SK-MEL-5 (cell line): ENCODE measurements around the gene STH. TPM values are rescaled to one million over a fixed set of nuclear protein-coding genes. Genes with fewer than 3 reads are reported as not detected.

Experiments used
- DNase-seq: peaks from one replicate; pipeline ENCODE4 v3.0.0-alpha.2; 2016; ENCODE audit warnings: low read depth, low spot score
- in situ Hi-C: cut with HindIII; loops from 2 replicates; pipeline ENCODE4 v1.10.0; 2016; ENCODE audit warnings: low sequenced_read_pairs, high pct_unique_total_duplicates, low pct_unique_long_range_greater_than_20kb
- total RNA-seq: library from RNA; depleted of rRNA; stranded (reverse); fragments of >200 nt; shearing (Covaris generic); gene quantifications from 2 replicates; pipeline ENCODE4 v1.2.3, GENCODE V29; 2014

The STH gene
- total RNA-seq, 1 experiment from 2014 or later: not detected

GRCh38 chr17:45977976-45978626 lies 20.9 kb upstream of the STH start:
- DNase-seq: no peak
- in situ Hi-C loops: no loop called here

DNA sequence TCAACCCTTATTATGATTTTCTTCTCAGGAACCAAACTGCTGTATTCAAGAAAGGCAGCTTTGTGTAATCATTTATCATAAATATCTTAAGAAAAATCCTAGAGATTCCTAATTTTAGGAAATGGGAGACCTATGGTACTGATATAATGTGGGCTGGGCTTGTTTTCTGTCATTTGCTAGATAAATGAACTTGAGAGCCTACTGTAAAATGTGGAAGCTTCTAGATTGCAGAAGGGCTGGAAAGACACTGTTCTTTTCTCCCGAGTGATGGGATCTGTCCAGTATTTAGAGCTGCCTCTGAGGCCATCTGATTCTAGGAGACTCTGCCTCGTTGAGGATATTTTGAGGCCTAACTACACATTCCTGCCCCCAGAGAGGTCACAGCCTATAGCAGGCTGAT lies 19.9 kb upstream of the STH start:
- no peak for DNase-seq
- in situ Hi-C loops: no loop called here

- in situ Hi-C loops: no loop called here
Observed at GRCh38 chr17:45980855-45981254, 18.2 kb upstream of the STH start.

GRCh38 chr17:45981306-45981705 lies 17.7 kb upstream of the STH start:
- in situ Hi-C loops: no loop called here
- no peak for DNase-seq

More at GRCh38 chr17:45980855-45981254, 18.2 kb upstream of the STH start:
- DNase-seq: no peak

DNA sequence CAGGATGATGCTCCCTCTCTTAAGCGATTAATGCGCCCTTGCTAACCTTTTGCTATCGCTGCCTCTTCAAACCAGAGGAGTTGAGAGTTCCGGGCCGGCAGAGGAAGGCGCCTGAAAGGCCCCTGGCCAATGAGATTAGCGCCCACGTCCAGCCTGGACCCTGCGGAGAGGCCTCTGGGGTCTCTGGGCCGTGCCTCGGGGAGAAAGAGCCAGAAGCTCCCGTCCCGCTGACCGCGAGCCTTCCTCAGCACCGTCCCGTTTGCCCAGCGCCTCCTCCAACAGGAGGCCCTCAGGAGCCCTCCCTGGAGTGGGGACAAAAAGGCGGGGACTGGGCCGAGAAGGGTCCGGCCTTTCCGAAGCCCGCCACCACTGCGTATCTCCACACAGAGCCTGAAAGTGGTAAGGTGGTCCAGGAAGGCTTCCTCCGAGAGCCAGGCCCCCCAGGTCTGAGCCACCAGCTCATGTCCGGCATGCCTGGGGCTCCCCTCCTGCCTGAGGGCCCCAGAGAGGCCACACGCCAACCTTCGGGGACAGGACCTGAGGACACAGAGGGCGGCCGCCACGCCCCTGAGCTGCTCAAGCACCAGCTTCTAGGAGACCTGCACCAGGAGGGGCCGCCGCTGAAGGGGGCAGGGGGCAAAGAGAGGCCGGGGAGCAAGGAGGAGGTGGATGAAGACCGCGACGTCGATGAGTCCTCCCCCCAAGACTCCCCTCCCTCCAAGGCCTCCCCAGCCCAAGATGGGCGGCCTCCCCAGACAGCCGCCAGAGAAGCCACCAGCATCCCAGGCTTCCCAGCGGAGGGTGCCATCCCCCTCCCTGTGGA lies 16.0 kb upstream of the STH start:
- in situ Hi-C loops: no loop called here
- DNase-seq: no peak

- in situ Hi-C loops: no loop called here
- no peak for DNase-seq
Observed at GRCh38 chr17:45983614-45984310, 15.3 kb upstream of the STH start.

- in situ Hi-C loops: no loop called here
- DNase-seq: no peak
Observed at GRCh38 chr17:45984368-45984767, 14.7 kb upstream of the STH start.

DNA sequence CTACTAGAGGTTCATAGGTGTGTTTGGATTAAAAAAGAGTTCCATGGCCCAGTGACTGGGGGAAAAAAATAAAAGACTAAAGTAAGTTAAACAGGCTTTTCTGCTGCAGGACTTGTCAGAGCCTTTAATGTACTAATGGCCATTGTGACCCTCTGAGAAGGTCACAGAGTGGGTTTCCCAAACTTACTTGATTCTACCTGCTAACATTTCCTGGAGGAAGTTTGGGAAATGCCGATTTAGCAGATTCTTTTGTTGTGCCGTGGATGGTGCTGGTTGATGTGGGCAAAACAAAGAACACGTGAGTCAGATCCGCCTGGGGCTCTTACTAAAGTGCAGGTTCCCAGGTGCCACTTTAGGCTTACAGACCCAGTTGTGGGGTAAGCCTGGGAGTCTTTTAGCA lies 13.6 kb upstream of the STH start:
- in situ Hi-C loops: no loop called here
- DNase-seq: no peak

DNA sequence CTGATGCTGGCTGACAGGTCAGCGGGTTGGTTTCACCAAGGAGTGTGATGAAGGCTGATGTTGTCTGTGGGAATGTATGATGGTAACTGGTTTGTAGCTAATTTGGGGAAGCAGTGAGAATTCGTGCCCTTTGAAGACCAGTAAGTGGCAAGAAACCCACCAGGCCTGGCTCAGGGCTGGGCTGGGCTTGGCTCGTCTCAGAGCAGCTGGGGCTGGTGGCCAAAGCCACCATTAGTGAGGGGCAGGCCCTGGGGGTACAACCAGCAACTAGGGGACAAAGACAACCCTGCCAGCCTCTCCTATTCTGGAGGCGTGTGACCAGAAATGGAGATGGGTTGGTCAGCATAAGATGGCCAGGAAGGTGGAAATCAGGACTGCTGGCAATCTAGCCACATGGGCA lies 13.0 kb upstream of the STH start:
- in situ Hi-C loops: no loop called here
- DNase-seq: no peak

DNA sequence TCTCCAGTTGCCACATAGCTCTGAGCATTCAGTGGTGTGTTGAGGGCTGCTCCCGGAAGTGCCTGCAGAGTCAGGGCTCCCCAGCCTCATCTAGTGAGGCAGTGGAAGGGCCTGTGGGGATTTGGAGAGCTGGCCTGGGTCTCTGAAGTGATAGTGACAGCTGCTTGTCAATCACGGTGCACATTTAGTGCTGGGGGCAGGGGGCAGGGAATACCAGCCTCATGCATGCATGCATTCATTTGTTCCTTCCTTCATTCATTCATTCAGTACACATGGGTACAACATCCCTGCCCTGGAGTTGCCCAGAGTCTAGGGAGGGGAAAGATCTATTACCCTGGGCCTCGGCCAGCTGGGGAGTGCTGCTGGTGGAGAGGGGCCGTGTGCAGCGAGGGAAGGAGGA lies 11.3 kb upstream of the STH start:
- in situ Hi-C loops: no loop called here
- no peak for DNase-seq

GRCh38 chr17:45989759-45990158 lies 9.3 kb upstream of the STH start:
- in situ Hi-C loops: no loop called here

DNA sequence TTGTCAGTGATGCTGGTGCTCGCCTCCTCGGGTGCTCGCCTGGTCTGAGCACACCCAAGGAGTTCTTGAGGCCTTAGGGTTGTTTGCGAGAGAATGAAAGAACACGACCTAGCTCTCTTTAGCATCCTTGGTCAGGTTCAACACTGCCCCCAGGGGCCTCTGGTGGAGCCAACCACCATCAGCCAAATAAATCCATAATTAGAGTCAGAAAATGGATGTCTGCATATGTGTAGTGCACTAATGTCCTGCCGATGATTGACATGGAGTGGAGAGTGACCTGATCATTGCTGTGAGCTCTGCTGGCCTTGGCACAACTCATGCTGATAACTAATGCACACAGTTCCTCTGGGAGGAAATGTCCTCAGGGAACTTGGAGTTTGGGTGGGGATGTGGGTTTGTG lies 8.2 kb upstream of the STH start:
- in situ Hi-C loops: no loop called here
- no peak for DNase-seq

More at GRCh38 chr17:45989759-45990158, 9.3 kb upstream of the STH start:
- DNase-seq: no peak

DNA sequence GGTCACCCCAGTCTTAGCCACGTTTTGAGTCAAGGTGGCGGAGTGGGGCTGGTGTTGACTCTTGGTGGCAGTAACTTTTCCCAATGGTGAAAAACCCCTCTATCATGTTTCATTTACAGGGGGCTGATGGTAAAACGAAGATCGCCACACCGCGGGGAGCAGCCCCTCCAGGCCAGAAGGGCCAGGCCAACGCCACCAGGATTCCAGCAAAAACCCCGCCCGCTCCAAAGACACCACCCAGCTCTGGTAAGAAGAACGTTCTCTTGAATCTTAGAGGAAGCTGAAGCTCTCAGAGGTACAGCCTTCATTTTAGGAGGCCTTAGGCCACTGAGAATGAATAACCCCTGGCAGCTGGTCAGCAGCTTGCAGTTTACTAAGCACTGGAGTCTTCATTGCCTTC lies 7.7 kb upstream of the STH start:
- no peak for DNase-seq
- in situ Hi-C loops: no loop called here

DNA sequence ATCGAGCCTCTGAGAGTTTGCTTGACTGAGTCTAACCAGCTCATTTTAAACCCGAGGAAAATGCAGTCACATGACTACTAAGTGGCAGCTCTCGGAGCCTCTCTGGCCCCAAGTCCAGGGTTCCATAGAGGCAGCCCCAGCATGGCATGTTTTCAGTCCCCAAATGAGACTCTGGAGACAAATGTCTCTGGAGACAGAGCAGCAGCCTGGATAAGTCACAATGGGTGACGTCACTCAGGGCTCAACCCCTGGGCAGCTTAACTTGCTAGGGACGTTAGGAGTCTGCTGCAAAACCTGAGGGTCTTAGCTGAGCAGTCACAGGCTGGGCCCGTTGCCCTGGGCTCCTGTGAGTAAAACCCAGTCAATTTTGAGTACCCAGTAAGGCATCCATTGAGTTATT lies 6.9 kb upstream of the STH start:
- DNase-seq: no peak
- in situ Hi-C loops: no loop called here

DNA sequence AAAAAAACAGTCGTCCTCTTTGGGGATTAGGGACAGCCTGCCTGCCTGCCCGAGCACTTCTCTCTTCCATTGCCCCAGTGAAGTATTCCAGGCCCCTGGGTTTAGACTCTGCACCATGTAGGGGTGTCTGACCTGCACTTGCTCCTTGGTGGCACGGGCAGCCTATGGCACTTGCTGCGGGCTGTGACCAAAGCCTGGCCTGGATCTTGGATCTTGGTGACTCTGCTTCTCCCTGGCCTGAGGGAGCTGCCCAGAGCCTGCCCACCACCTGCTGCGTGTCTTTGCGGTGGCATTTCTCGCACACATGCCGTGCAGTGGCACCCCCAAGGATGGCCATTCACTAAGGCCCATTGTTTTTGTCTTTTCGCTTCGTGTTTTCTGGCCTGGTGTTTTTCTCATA lies 6.1 kb upstream of the STH start:
- in situ Hi-C loops: no loop called here
- no peak for DNase-seq

GRCh38 chr17:45993962-45994627 lies 5.0 kb upstream of the STH start:
- in situ Hi-C loops: no loop called here
- no peak for DNase-seq

- DNase-seq: no peak
- in situ Hi-C loops: no loop called here
Observed at GRCh38 chr17:45994987-45995386, 4.1 kb upstream of the STH start.

DNA sequence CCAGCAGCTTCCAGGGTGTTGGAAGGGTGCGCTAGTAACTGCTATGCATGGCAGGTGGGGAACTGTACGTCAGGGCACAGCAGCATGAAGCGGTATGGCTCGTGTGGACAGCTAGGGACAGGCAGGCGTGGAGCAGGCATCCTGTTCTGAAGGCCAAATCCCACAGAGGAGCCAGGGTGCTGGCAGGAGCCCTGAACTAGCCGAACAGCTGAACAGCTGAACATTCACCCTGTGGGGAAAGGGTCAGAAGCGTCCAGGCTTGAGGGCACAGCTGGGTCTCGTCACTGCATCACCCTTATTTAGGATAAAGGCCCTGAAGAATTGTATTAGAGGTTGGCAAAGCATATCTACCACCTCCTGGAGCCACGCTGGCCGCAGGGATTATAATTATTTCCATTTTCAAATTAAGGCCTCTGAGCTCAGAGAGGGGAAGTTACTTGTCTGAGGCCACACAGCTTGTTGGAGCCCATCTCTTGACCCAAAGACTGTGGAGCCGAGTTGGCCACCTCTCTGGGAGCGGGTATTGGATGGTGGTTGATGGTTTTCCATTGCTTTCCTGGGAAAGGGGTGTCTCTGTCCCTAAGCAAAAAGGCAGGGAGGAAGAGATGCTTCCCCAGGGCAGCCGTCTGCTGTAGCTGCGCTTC lies 3.3 kb upstream of the STH start:
- no peak for DNase-seq
- in situ Hi-C loops: no loop called here
